SK-N-SH (cell line): ENCODE results near the gene TMEM72. TPM values are rescaled to one million over a fixed set of nuclear protein-coding genes. Genes with fewer than 3 reads are reported as not detected.

Experiments used
- CTCF ChIA-PET: fragments of 300-600, 350-600 bp; formaldehyde crosslinking; extraction: SDS; loops from one replicate; lab custom pipeline; 2021; lab: Yijun Ruan, JAX
- POLR2A ChIA-PET: fragments of 350-600 bp; sonication (Branson Sonifier 250); formaldehyde crosslinking; extraction: SDS; loops from one replicate; lab custom pipeline; 2020; ENCODE audit warnings: antibody characterized with exemption, inconsistent platforms; lab: Yijun Ruan, JAX
- DNase-seq: peaks from one replicate; pipeline ENCODE4 v3.0.0; 2012
- H2AFZ ChIP-seq: fragments of 200-600 bp; sonication (generic); 2 replicates; pipeline ENCODE4 v1.8.1; 2016; ENCODE audit warnings: antibody characterized with exemption, mild to moderate bottlenecking, low read depth
- H3F3A ChIP-seq: fragments of 200-600 bp; sonication (generic); replicated peaks from 2 replicates; pipeline ENCODE3; 2016; ENCODE audit warnings: antibody characterized with exemption, mild to moderate bottlenecking; ENCODE audit not compliant: insufficient read depth
- H3K27ac ChIP-seq, 2 experiments: fragments of 200-500 bp in 1 of 2; fragments of 200-600 bp in 1 of 2; sonication (Bioruptor generic) in 1 of 2; sonication (generic), shearing (Covaris generic) in 1 of 2; 2 replicates each; pipeline versions ENCODE4 v1.5.1 to v1.6.1; 2014 to 2016; ENCODE audit warnings: low read depth in 2 of 2, inconsistent platforms in 1 of 2, low read length in 1 of 2, mild to moderate bottlenecking in 1 of 2, mixed read lengths in 1 of 2
- H3K27me3 ChIP-seq: fragments of 200-600 bp; sonication (generic), shearing (Covaris generic); 2 replicates; pipeline ENCODE4 v1.6.1; 2016; ENCODE audit warnings: mixed run types; ENCODE audit not compliant: insufficient read depth
- H3K36me3 ChIP-seq, 2 experiments: fragments of 200-500 bp in 1 of 2; fragments of 200-600 bp in 1 of 2; sonication (Bioruptor generic) in 1 of 2; sonication (generic) in 1 of 2; replicated peaks in 1 of 2; 2 replicates each; pipeline versions ENCODE3 to v1.5.1; 2014 to 2016; ENCODE audit warnings: low read length in 1 of 2, mild to moderate bottlenecking in 1 of 2; ENCODE audit not compliant: insufficient read depth in 2 of 2, control insufficient read depth in 1 of 2
- H3K4me1 ChIP-seq, 2 experiments: fragments of 200-500 bp in 1 of 2; fragments of 200-600 bp in 1 of 2; sonication (Bioruptor generic) in 1 of 2; sonication (generic), shearing (Covaris generic) in 1 of 2; 2 replicates each; pipeline versions ENCODE4 v1.5.1 to v1.6.1; 2014 to 2016; ENCODE audit warnings: low read depth in 1 of 2, low read length in 1 of 2, mixed run types in 1 of 2; ENCODE audit not compliant: insufficient read depth in 2 of 2, control insufficient read depth in 1 of 2
- H3K4me2 ChIP-seq: fragments of 200-600 bp; sonication (generic), shearing (Covaris generic); 2 replicates; pipeline ENCODE4 v1.6.1; 2017; ENCODE audit warnings: mixed run types
- H3K4me3 ChIP-seq, 2 experiments: fragments of 200-500 bp in 1 of 2; fragments of 200-600 bp in 1 of 2; sonication (Bioruptor generic) in 1 of 2; sonication (generic), shearing (Covaris generic) in 1 of 2; 2 replicates each; pipeline versions ENCODE4 v1.5.1 to v1.8.1; 2014 to 2016; ENCODE audit warnings: low read depth in 2 of 2, inconsistent platforms in 1 of 2, low read length in 1 of 2, mild to moderate bottlenecking in 1 of 2, mixed read lengths in 1 of 2, moderate library complexity in 1 of 2
- H3K79me2 ChIP-seq: fragments of 200-600 bp; sonication (generic); 2 replicates; pipeline ENCODE4 v1.8.1; 2017; ENCODE audit warnings: mild to moderate bottlenecking; ENCODE audit not compliant: insufficient read depth
- H3K9ac ChIP-seq: fragments of 200-600 bp; sonication (generic); 2 replicates; pipeline ENCODE4 v1.6.1; 2017; ENCODE audit warnings: mixed run types
- H3K9me2 ChIP-seq: fragments of 200-600 bp; sonication (generic); 2 replicates; pipeline ENCODE4 v1.6.1; 2017; ENCODE audit warnings: mixed run types
- H3K9me3 ChIP-seq: fragments of 200-600 bp; sonication (generic); 2 replicates; pipeline ENCODE4 v1.6.1; 2017; ENCODE audit warnings: mixed run types, mild to moderate bottlenecking, moderate library complexity
- H4K20me1 ChIP-seq: fragments of 200-600 bp; sonication (generic); 2 replicates; pipeline ENCODE4 v1.6.1; 2017; ENCODE audit warnings: mild to moderate bottlenecking, mixed run types; ENCODE audit not compliant: insufficient read depth
- CHD2 ChIP-seq: fragments of 150-350 bp; IDR thresholded peaks from 2 replicates; pipeline ENCODE4 v1.6.1; 2018; ENCODE audit warnings: low read length; ENCODE audit not compliant: partially characterized antibody
- ELF1 ChIP-seq: IDR thresholded peaks from 2 replicates; pipeline ENCODE4 v1.4.0; 2012
- EP300 ChIP-seq, 2 experiments: IDR thresholded peaks; 2 replicates each; pipeline versions ENCODE4 v1.4.0 to v1.6.1; 2012; ENCODE audit warnings: borderline replicate concordance in 1 of 2, low read depth in 1 of 2, low read length in 1 of 2
- FOXJ3 ChIP-seq: sonication (generic); formaldehyde crosslinking; IDR thresholded peaks from 2 replicates; pipeline ENCODE4 v1.5.1; 2020; ENCODE audit warnings: mild to moderate bottlenecking, missing genetic modification reagents
- FOXM1 ChIP-seq: IDR thresholded peaks from 2 replicates; pipeline ENCODE4 v1.4.0; 2012; ENCODE audit warnings: low read depth, mild to moderate bottlenecking
- MEF2A ChIP-seq: IDR thresholded peaks from 2 replicates; pipeline ENCODE4 v1.4.0; 2012; ENCODE audit warnings: low read depth, borderline replicate concordance
- MXI1 ChIP-seq: IDR thresholded peaks from 2 replicates; pipeline ENCODE4 v1.6.1; 2012; ENCODE audit warnings: mild to moderate bottlenecking, low read depth, low read length, improper control_type of control experiment
- RAD21 ChIP-seq: IDR thresholded peaks from 2 replicates; pipeline ENCODE4 v1.6.1; 2012; ENCODE audit warnings: mild to moderate bottlenecking, low read length
- RCOR1 ChIP-seq: fragments of 150-350 bp; IDR thresholded peaks from 2 replicates; pipeline ENCODE4 v1.6.1; 2017; ENCODE audit warnings: antibody characterized with exemption, low read length
- SIN3A ChIP-seq: IDR thresholded peaks from 2 replicates; pipeline ENCODE4 v1.6.1; 2012; ENCODE audit warnings: low read depth, mild to moderate bottlenecking, low read length, moderate library complexity, borderline replicate concordance
- TCF12 ChIP-seq: IDR thresholded peaks from 2 replicates; pipeline ENCODE4 v1.4.0; 2012
- TEAD4 ChIP-seq: IDR thresholded peaks from 2 replicates; pipeline ENCODE4 v1.4.0; 2012; ENCODE audit warnings: mild to moderate bottlenecking, borderline replicate concordance; ENCODE audit not compliant: insufficient read depth
- WGBS: methylation state at CpG from one replicate; pipeline ENCODE4 v1.1.6; 2017; ENCODE audit warnings: low lambda C conversion rate; 5-methylcytosine and 5-hydroxymethylcytosine counted together
- polyA plus RNA-seq, 3 experiments: library from polyadenylated mRNA; depleted of rRNA; stranded (reverse); fragments of >200 nt; gene quantifications; 2 replicates each; pipeline ENCODE4 v1.2.3, GENCODE V29; 2012
- TF ChIP-seq, protein P1 (sequence below): IDR thresholded peaks from 2 replicates; pipeline ENCODE4 v1.4.0; 2012; ENCODE audit warnings: low read depth, borderline replicate concordance
- TF ChIP-seq, protein P2 (sequence below): IDR thresholded peaks from 2 replicates; pipeline ENCODE4 v1.4.0; 2012; ENCODE audit warnings: low read depth
- TF ChIP-seq, protein P3 (sequence below): IDR thresholded peaks from 2 replicates; pipeline ENCODE4 v1.6.1; 2012; ENCODE audit warnings: mild to moderate bottlenecking, low read depth, low read length, moderate library complexity
- TF ChIP-seq, protein P4 (sequence below): IDR thresholded peaks from 2 replicates; pipeline ENCODE4; 2012

TMEM72 gene
- polyA plus RNA-seq, 1 of the 3 experiments (the other 2 are of a cell fraction) = not detected

DNA sequence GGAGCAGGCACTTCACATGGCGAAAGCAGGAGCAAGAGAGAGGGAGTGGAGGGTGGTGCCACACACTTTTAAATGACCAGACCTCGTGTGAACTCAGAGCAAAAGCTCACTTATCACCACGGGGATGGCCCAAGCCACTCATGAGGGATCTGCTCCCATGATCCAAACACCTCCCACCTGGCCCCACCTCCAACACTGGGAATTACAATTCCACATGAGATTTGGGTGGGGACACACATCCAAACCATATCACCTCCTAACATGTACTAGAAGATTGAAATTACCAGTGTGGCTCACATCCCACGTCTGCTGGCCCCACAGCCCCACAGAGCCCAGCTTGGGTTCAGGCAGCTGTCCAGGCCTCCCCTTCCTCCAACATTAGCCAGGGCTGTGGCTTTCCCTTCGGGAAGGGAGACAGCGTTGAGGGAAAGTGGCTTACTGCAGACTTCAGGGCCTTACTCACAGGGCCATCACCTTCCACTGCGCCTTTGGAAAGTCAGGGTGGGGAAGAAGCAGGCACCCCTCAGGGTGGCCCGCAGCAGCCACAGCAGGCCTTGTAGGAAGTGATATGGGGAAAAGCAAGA is 59.8 kb downstream of the TMEM72 start:
- no peak for DNase-seq
- Histone ChIP-seq H3K36me3 (peaks cover 0 to 11% of the 10 kb centered on the region in 2 experiments), H3K9me2 (no peaks in the 10 kb centered on the region), H2AFZ (no peak overlapping the region), H3K9ac (no peak overlapping the region), H3F3A (no peaks in the 10 kb centered on the region), H3K4me1 (peaks cover 11 to 20% of the 10 kb centered on the region in 2 experiments; a peak in 3 of 4 replicates), H3K4me2 (no peak overlapping the region), H3K27me3 (no peaks in the 10 kb centered on the region), H3K4me3 (no peak overlapping the region), H3K27ac (no peak overlapping the region), H3K79me2 (no peaks in the 10 kb centered on the region), H3K9me3 (no peaks in the 10 kb centered on the region), H4K20me1 (no peaks in the 10 kb centered on the region)
- POLR2A ChIA-PET = no interaction called here
- WGBS = 82% methylated on average over 7 of the region's 8 CpGs
- CTCF ChIA-PET = interaction anchor here (1.0 to 9.6 kb wide), 2 partner anchors 37 to 38 kb away, joined by 5 to 81 read pairs; no protein-coding TSS in a partner anchor
- TF ChIP-seq MEF2A (no peak), SIN3A (no peak), TEAD4 (no peak), TCF12 (no peak), EP300 (IDR thresholded peaks at IDR 0.05; ENCODE audit: borderline replicate concordance in 1 of 2, low read depth in 1 of 2, low read length in 1 of 2) (no peak), RAD21 (no peak), ELF1 (no peak), RCOR1 (no peak), CHD2 (no peak), MXI1 (no peak), FOXJ3 (no peak), FOXM1 (no peak)
- TF ChIP-seq, protein P1, sequence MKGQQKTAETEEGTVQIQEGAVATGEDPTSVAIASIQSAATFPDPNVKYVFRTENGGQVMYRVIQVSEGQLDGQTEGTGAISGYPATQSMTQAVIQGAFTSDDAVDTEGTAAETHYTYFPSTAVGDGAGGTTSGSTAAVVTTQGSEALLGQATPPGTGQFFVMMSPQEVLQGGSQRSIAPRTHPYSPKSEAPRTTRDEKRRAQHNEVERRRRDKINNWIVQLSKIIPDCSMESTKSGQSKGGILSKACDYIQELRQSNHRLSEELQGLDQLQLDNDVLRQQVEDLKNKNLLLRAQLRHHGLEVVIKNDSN = no peak
- TF ChIP-seq, protein P2, sequence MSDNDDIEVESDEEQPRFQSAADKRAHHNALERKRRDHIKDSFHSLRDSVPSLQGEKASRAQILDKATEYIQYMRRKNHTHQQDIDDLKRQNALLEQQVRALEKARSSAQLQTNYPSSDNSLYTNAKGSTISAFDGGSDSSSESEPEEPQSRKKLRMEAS = no peak
- TF ChIP-seq, protein P3, sequence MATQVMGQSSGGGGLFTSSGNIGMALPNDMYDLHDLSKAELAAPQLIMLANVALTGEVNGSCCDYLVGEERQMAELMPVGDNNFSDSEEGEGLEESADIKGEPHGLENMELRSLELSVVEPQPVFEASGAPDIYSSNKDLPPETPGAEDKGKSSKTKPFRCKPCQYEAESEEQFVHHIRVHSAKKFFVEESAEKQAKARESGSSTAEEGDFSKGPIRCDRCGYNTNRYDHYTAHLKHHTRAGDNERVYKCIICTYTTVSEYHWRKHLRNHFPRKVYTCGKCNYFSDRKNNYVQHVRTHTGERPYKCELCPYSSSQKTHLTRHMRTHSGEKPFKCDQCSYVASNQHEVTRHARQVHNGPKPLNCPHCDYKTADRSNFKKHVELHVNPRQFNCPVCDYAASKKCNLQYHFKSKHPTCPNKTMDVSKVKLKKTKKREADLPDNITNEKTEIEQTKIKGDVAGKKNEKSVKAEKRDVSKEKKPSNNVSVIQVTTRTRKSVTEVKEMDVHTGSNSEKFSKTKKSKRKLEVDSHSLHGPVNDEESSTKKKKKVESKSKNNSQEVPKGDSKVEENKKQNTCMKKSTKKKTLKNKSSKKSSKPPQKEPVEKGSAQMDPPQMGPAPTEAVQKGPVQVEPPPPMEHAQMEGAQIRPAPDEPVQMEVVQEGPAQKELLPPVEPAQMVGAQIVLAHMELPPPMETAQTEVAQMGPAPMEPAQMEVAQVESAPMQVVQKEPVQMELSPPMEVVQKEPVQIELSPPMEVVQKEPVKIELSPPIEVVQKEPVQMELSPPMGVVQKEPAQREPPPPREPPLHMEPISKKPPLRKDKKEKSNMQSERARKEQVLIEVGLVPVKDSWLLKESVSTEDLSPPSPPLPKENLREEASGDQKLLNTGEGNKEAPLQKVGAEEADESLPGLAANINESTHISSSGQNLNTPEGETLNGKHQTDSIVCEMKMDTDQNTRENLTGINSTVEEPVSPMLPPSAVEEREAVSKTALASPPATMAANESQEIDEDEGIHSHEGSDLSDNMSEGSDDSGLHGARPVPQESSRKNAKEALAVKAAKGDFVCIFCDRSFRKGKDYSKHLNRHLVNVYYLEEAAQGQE = no peak
- TF ChIP-seq, protein P4, sequence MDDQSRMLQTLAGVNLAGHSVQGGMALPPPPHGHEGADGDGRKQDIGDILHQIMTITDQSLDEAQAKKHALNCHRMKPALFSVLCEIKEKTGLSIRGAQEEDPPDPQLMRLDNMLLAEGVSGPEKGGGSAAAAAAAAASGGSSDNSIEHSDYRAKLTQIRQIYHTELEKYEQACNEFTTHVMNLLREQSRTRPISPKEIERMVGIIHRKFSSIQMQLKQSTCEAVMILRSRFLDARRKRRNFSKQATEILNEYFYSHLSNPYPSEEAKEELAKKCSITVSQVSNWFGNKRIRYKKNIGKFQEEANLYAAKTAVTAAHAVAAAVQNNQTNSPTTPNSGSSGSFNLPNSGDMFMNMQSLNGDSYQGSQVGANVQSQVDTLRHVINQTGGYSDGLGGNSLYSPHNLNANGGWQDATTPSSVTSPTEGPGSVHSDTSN = no peak
